Cardiac muscle cell (in vitro differentiated cells and primary cell): ENCODE data around the gene HOXB2. TPM values are rescaled to one million over a fixed set of nuclear protein-coding genes. Genes with fewer than 3 reads are reported as not detected.

Source experiments
- DNase-seq, 2 donors: peaks; one replicate each; pipeline versions ENCODE4 v3.0.0 to v3.0.0-alpha.2; 2010 to 2017; ENCODE audit warnings: low read depth in 1 of 2, low spot score in 1 of 2
- H3K27ac ChIP-seq: fragments of 200-600 bp; sonication (generic); 2 replicates; pipeline ENCODE4 v1.5.1; 2016
- H3K27me3 ChIP-seq: fragments of 200-600 bp; sonication (generic); 2 replicates; pipeline ENCODE4 v1.6.0; 2016; ENCODE audit warnings: control low read depth
- H3K36me3 ChIP-seq: fragments of 200-600 bp; sonication (generic); 2 replicates; pipeline ENCODE4 v1.5.1; 2016; ENCODE audit warnings: control low read depth
- H3K4me1 ChIP-seq: fragments of 200-600 bp; sonication (generic); 2 replicates; pipeline ENCODE4 v1.8.1; 2017; ENCODE audit warnings: low read depth, mild to moderate bottlenecking, mixed run types
- H3K4me3 ChIP-seq: fragments of 200-600 bp; sonication (generic); 2 replicates; pipeline ENCODE4 v1.5.1; 2016; ENCODE audit warnings: mild to moderate bottlenecking
- H3K9me3 ChIP-seq: fragments of 200-600 bp; sonication (generic); 2 replicates; pipeline ENCODE4 v1.5.1; 2017; ENCODE audit warnings: low read depth, mild to moderate bottlenecking, control low read depth
- polyA plus RNA-seq: library from polyadenylated mRNA; unstranded; fragments of >200 nt; fragmentation: Nextera tagmentation; extraction: Ambion mirVana; gene quantifications from 2 replicates; pipeline ENCODE4 v1.2.1, GENCODE V29; 2016
- total RNA-seq: library from RNA; depleted of rRNA; stranded (reverse); fragments of >200 nt; gene quantifications from 2 replicates; pipeline ENCODE4 v1.2.3, GENCODE V29; 2016
- TF ChIP-seq, protein P1 (sequence below): IDR thresholded peaks from 2 replicates; pipeline ENCODE4 v1.5.1; 2012; ENCODE audit warnings: low read depth, mild to moderate bottlenecking, low read length

The HOXB2 gene
- total and polyA plus RNA-seq, 2 experiments from 2014 or later, result 107 to 111 TPM

GRCh38 chr17:48494335-48494734, 50.6 kb downstream of the HOXB2 start:
- Histone ChIP-seq H3K4me3 (no peak overlapping the region), H3K36me3 (no peaks in the 10 kb centered on the region), H3K27ac (no peak overlapping the region), H3K4me1 (peaks cover 68% of the 10 kb centered on the region), H3K27me3 (no peaks in the 10 kb centered on the region), H3K9me3 (no peaks in the 10 kb centered on the region)
- TF ChIP-seq, protein P1, sequence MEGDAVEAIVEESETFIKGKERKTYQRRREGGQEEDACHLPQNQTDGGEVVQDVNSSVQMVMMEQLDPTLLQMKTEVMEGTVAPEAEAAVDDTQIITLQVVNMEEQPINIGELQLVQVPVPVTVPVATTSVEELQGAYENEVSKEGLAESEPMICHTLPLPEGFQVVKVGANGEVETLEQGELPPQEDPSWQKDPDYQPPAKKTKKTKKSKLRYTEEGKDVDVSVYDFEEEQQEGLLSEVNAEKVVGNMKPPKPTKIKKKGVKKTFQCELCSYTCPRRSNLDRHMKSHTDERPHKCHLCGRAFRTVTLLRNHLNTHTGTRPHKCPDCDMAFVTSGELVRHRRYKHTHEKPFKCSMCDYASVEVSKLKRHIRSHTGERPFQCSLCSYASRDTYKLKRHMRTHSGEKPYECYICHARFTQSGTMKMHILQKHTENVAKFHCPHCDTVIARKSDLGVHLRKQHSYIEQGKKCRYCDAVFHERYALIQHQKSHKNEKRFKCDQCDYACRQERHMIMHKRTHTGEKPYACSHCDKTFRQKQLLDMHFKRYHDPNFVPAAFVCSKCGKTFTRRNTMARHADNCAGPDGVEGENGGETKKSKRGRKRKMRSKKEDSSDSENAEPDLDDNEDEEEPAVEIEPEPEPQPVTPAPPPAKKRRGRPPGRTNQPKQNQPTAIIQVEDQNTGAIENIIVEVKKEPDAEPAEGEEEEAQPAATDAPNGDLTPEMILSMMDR, result no peak
- DNase-seq, result peak in 1 of 2 donors; percentile 54

Other genes starting within 250 kb of the HOXB2 start
- 0.36 TPM in 1 of 2 replicates, not detected in the other for gene SKAP1, start 114.9 kb downstream of the HOXB2 start, total RNA-seq
- gene SKAP1, start 114.9 kb downstream of the HOXB2 start, polyA plus RNA-seq, result 0.65 TPM in 1 of 2 replicates, not detected in the other
- gene HOXB1, start 14.1 kb downstream of the HOXB2 start, total RNA-seq, result 5.9 and 6.6 TPM in 2 replicates
- 9.1 and 12.4 TPM in 2 replicates for gene HOXB1, start 14.1 kb downstream of the HOXB2 start, polyA plus RNA-seq
- gene HOXB4, start 33.2 kb upstream of the HOXB2 start, total RNA-seq, result 12.2 and 12.5 TPM in 2 replicates
- 5.4 TPM in 2 replicates for gene HOXB4, start 33.2 kb upstream of the HOXB2 start, polyA plus RNA-seq
- 37.7 and 42.4 TPM in 2 replicates for gene HOXB3, start 45.1 kb upstream of the HOXB2 start, total RNA-seq
- gene HOXB3, start 45.1 kb upstream of the HOXB2 start, polyA plus RNA-seq, result 24.7 and 24.9 TPM in 2 replicates
- gene HOXB5, start 48.7 kb upstream of the HOXB2 start, total RNA-seq, result 0.24 TPM in 1 of 2 replicates, not detected in the other
- gene HOXB5, start 48.7 kb upstream of the HOXB2 start, polyA plus RNA-seq, result 0.46 and 1.9 TPM in 2 replicates
- 0.12 TPM in 1 of 2 replicates, not detected in the other for gene HOXB6, start 59.9 kb upstream of the HOXB2 start, total RNA-seq
- not detected in 2 replicates for gene HOXB6, start 59.9 kb upstream of the HOXB2 start, polyA plus RNA-seq
- not detected in 2 replicates for gene HOXB7, start 65.9 kb upstream of the HOXB2 start, total RNA-seq
- gene HOXB7, start 65.9 kb upstream of the HOXB2 start, polyA plus RNA-seq, result 0.81 TPM in 1 of 2 replicates, not detected in the other
- gene HOXB8, start 70.2 kb upstream of the HOXB2 start, total RNA-seq, result not detected in 2 replicates
- not detected in 2 replicates for gene HOXB8, start 70.2 kb upstream of the HOXB2 start, polyA plus RNA-seq
- not detected in 2 replicates for gene HOXB9, start 81.2 kb upstream of the HOXB2 start, total RNA-seq
- gene HOXB9, start 81.2 kb upstream of the HOXB2 start, polyA plus RNA-seq, result not detected in 2 replicates
- not detected in 2 replicates for gene PRAC1, start 177.4 kb upstream of the HOXB2 start, total RNA-seq
- not detected in 2 replicates for gene PRAC1, start 177.4 kb upstream of the HOXB2 start, polyA plus RNA-seq
- not detected in 2 replicates for gene PRAC2, start 178.1 kb upstream of the HOXB2 start, total RNA-seq
- gene PRAC2, start 178.1 kb upstream of the HOXB2 start, polyA plus RNA-seq, result not detected in 2 replicates
- not detected in 2 replicates for gene HOXB13, start 183.6 kb upstream of the HOXB2 start, total RNA-seq
- gene HOXB13, start 183.6 kb upstream of the HOXB2 start, polyA plus RNA-seq, result not detected in 2 replicates